ENCODE measurements around the gene NRG4.

DNA sequence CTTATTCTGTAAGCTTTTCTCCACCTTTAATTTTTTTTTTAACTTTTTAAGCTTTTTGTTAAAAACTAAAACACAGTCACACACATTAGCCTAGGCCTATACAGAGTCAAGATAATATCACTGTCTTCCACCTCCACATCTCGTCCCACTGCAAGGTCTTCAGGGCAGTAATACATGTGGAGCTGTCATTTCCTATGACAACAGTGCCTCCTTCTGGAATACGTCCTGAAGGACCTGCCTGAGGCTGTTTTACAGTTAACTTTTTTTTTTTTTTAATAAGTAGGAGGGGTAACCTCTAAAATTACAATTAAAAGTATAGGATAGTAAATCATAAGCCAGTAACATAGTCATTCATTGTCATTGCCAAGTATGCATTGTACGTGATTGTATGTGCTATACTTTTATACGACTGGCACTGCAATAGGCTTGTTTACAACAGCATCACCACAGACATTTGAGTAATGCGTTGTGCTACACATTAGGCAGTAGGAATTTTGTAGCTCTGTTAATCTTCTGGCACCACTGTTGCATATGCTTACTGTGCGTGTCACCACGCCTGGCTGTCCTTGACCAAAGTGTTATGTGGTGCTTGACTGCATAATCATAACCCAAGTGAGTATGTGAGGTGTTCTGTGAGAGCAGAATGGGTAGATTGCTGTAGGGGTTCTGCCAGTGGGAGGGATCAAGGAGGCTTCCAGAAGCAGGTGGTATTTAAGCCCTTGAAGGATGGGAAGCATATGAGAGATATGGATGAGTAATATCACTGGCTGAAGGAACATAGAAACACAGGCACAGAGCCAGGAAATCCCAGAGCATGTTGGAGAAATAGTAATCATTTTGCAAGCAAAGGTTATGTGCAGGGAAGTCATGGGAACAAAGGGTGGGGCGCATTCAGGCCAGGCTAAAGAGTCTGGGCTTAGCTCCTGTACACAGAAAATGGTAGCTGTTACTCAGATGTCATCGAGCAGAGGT is 90.2 kb downstream of the NRG4 start:
- TF ChIP-seq, protein P1, sequence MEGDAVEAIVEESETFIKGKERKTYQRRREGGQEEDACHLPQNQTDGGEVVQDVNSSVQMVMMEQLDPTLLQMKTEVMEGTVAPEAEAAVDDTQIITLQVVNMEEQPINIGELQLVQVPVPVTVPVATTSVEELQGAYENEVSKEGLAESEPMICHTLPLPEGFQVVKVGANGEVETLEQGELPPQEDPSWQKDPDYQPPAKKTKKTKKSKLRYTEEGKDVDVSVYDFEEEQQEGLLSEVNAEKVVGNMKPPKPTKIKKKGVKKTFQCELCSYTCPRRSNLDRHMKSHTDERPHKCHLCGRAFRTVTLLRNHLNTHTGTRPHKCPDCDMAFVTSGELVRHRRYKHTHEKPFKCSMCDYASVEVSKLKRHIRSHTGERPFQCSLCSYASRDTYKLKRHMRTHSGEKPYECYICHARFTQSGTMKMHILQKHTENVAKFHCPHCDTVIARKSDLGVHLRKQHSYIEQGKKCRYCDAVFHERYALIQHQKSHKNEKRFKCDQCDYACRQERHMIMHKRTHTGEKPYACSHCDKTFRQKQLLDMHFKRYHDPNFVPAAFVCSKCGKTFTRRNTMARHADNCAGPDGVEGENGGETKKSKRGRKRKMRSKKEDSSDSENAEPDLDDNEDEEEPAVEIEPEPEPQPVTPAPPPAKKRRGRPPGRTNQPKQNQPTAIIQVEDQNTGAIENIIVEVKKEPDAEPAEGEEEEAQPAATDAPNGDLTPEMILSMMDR (IDR thresholded peaks at IDR 0.05), result no peak
- TF ChIP-seq POLR2A (IDR thresholded peaks at IDR 0.05) (no peak), POLR2AphosphoS5 (IDR thresholded peaks at IDR 0.05; ENCODE audit: insufficient read depth in 1 of 2, low read depth in 1 of 2) (peak in 1 of 2 donors; percentile 12)
